ENCODE data around the gene TBX1. TPM values are rescaled to one million over a fixed set of nuclear protein-coding genes. Genes with fewer than 3 reads are reported as not detected.

Gene TBX1
- total and polyA plus RNA-seq, 2 of the 8 experiments (the other 6 are each of a cell fraction or from before 2014, with no cell fraction given), result 0.28 TPM; not detected in 1

DNA sequence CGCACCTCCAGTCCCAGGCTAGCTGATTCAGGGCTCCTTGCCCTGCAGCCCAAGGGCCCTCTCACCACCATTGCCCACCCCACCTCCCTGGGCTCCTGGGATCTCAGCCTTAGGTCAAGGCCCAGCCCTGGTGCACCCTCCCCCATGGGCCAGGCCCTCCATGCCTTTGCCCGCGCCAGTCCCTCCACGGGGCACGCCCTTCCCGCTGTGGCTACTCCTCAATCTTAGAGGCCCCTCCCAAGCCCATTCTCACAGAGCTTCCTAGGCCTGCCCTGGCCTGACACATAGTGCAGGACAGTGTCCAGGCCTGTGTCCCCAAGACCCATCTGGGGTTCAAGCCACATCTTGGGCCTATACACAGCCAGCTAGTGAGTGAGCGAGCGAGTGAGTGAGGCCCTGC, 30.4 kb upstream of the TBX1 start:
- peak overlapping the region; percentile 93 for H4K91ac ChIP-seq (replicated peaks; ENCODE audit: insufficient read length, low read length)
- no peak overlapping the region for H2BK20ac ChIP-seq (ENCODE audit: low read length)
- peak overlapping the region; percentile 61 for H4K5ac ChIP-seq (ENCODE audit: insufficient read length, low read depth, low read length)
- no peak overlapping the region for H2AK5ac ChIP-seq (ENCODE audit: low read depth, low read length)
- H3K56ac ChIP-seq (replicated peaks; ENCODE audit: insufficient read length, low read depth, low read length), result no peak overlapping the region
- H3K79me1 ChIP-seq (ENCODE audit: low read depth, low read length), result no peaks in the 10 kb centered on the region
- H3K23ac ChIP-seq (ENCODE audit: insufficient read length), result no peak overlapping the region
- no peaks in the 10 kb centered on the region for H3K79me2 ChIP-seq (ENCODE audit: control insufficient read depth in 1 of 2, insufficient read depth in 2 of 2, low read length in 2 of 2)
- H4K20me1 ChIP-seq (replicated peaks in 1 of 2; ENCODE audit: control insufficient read depth in 1 of 2, insufficient read depth in 2 of 2, low read length in 2 of 2), result peaks cover 0 to 11% of the 10 kb centered on the region in 2 experiments
- DNase-seq (ENCODE audit: low read depth in 1 of 2, low spot score in 2 of 2) (peak in 1 of 2 experiments; percentile 54), FAIRE-seq (no peak)
- H2AFZ ChIP-seq (ENCODE audit: low read length), result no peak overlapping the region
- H2BK12ac ChIP-seq (ENCODE audit: low read depth, low read length), result peak overlapping the region; percentile 97; the same call in 1 of the 2 replicates
- no peak overlapping the region for H3K9ac ChIP-seq (replicated peaks in 1 of 4; ENCODE audit: extremely low read depth in 1 of 4, low read depth in 3 of 4, low read length in 3 of 4)
- H3K4ac ChIP-seq (replicated peaks; ENCODE audit: insufficient read length, low read depth, low read length), result no peak overlapping the region
- no peak overlapping the region for H3K14ac ChIP-seq (ENCODE audit: insufficient read length)
- no peak overlapping the region for H3K4me3 ChIP-seq (ENCODE audit: extremely low read depth in 1 of 4, insufficient read depth in 2 of 4, low read depth in 3 of 4, low read length in 4 of 4)
- peak overlapping the region; percentile 82 for H4K8ac ChIP-seq (ENCODE audit: extremely low read depth, insufficient read depth, low read length)
- 90% methylated on average over 8 of the region's 8 CpGs; no CpG with 5 or more reads in 1 of the 2 experiments for WGBS, 2 experiments (ENCODE audit: extremely low coverage in 1 of 2, insufficient coverage in 1 of 2, insufficient read length in 1 of 2, insufficient replicate concordance in 2 of 2, low coverage in 1 of 2, low lambda C conversion rate in 2 of 2, missing lambda C conversion rate in 1 of 2)
- 0 out of 2 replicates have a peak overlapping the region, but pooled peaks have one; percentile 60 for H2BK5ac ChIP-seq (ENCODE audit: low read depth, low read length)
- no peak overlapping the region for H3K18ac ChIP-seq (ENCODE audit: extremely low read depth, low read length)
- no peak overlapping the region for H3K27ac ChIP-seq (ENCODE audit: low read depth, low read length)
- peaks cover 21 to 52% (median 46%) of the 10 kb centered on the region in 4 experiments for H3K27me3 ChIP-seq (replicated peaks in 1 of 4; ENCODE audit: control insufficient read depth in 3 of 4, extremely low read depth in 1 of 4, insufficient read depth in 3 of 4, low read length in 3 of 4)
- POLR2A ChIA-PET (ENCODE audit: partially characterized antibody), result interaction anchor here (0.9 to 1.2 kb wide), 2 partner anchors 180 to 223 kb away, joined by 3 read pairs; no protein-coding TSS in a partner anchor
- no peak overlapping the region for H2BK120ac ChIP-seq (replicated peaks; ENCODE audit: low read depth, low read length)
- H2BK15ac ChIP-seq (ENCODE audit: low read length), result peak overlapping the region; percentile 99; the same call in 1 of the 2 replicates
- H3K36me3 ChIP-seq (ENCODE audit: control insufficient read depth in 2 of 4, insufficient read depth in 4 of 4, low read length in 3 of 4), result no peaks in the 10 kb centered on the region
- CTCF ChIA-PET (ENCODE audit: partially characterized antibody), result interaction anchor here (0.6 to 7.0 kb wide), 63 partner anchors 9 to 1950 kb away, joined by 3 to 168 read pairs (median 4); no protein-coding TSS in a partner anchor
- peaks cover 0 to 4% (median 2%) of the 10 kb centered on the region in 4 experiments; a peak in 2 of 7 replicates for H3K4me1 ChIP-seq (replicated peaks in 1 of 4; ENCODE audit: control insufficient read depth in 3 of 4, insufficient read depth in 4 of 4, low read length in 3 of 4)
- no peaks in the 10 kb centered on the region for H3K23me2 ChIP-seq (ENCODE audit: low read depth, low read length)
- H3K4me2 ChIP-seq (ENCODE audit: insufficient read depth in 1 of 2, low read depth in 2 of 2, low read length in 2 of 2), result no peak overlapping the region
- no peaks in the 10 kb centered on the region for H3K9me3 ChIP-seq (ENCODE audit: insufficient read depth in 2 of 2, low read depth in 1 of 2, low read length in 1 of 2)
- no peak for TF ChIP-seq CTBP2 (IDR thresholded peaks at IDR 0.05; ENCODE audit: borderline replicate concordance, insufficient read depth, insufficient read length, low read length)
